Measurements from ENCODE around the gene PRM2. TPM values are rescaled to one million over a fixed set of nuclear protein-coding genes. Genes with fewer than 3 reads are reported as not detected.

PRM2 gene, protein sequence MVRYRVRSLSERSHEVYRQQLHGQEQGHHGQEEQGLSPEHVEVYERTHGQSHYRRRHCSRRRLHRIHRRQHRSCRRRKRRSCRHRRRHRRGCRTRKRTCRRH
- total RNA-seq (2021; fragmentation: NEBNext Ultra II Directional; extraction: Animal tissue kit (Norgen Biotek cat#: 25700)), result not detected
- long read RNA-seq, result 0 reads

DNA sequence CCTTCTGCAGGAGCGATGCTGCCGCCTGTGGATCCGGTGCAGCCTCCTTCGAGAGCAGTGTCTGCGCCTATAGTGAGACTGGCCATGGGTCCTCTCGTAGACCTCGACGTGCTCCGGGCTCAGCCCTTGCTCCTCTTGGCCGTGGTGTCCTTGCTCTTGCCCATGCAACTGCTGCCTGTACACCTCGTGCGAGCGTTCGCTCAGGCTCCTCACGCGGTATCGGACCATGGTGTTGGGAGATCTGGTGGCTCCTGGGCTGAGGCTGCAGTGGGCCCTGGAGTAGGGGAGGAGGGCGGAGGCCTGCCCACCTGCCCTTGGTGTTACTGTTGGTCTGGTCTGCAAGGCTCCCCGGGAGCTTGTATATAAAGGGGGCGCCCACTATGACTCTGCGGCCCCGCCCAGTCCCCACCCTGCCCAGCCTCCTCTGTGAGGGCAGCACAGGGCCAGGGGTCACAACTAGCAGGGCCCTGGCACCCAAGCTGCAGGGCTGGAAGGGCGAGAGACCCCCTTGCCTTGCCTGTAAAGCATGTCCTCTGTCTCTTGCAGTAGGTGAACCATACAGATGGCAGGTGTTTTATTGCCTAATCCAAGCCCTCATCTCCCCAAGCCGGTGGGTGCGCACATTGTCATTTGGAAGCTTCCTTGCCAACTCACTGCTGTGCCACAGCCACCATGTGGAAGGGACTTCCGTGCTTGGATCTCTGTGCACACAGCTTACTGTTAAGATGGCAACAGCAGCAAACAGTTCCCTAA, at the start of gene PRM2:
PRM2 (minus strand) TSS at position 338 of the 753 bp plus-strand sequence; CDS start at position 228, 110 bp downstream.
- no peak within 1 kb of the TSS for H3K4me3 Mint-ChIP-seq
- H3K27ac Mint-ChIP-seq, result no peak within 1 kb of the TSS
- H3K27me3 Mint-ChIP-seq (ENCODE audit: insufficient read depth), result peaks cover 19% of the 10 kb centered on the region
- TF ChIP-seq, protein P1, sequence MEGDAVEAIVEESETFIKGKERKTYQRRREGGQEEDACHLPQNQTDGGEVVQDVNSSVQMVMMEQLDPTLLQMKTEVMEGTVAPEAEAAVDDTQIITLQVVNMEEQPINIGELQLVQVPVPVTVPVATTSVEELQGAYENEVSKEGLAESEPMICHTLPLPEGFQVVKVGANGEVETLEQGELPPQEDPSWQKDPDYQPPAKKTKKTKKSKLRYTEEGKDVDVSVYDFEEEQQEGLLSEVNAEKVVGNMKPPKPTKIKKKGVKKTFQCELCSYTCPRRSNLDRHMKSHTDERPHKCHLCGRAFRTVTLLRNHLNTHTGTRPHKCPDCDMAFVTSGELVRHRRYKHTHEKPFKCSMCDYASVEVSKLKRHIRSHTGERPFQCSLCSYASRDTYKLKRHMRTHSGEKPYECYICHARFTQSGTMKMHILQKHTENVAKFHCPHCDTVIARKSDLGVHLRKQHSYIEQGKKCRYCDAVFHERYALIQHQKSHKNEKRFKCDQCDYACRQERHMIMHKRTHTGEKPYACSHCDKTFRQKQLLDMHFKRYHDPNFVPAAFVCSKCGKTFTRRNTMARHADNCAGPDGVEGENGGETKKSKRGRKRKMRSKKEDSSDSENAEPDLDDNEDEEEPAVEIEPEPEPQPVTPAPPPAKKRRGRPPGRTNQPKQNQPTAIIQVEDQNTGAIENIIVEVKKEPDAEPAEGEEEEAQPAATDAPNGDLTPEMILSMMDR (IDR thresholded peaks at IDR 0.05), result no peak
- DNase-seq, result no peak
- H3K36me3 Mint-ChIP-seq (ENCODE audit: low read depth), result peaks cover 5% of the 10 kb centered on the region; the same call in 1 of the 2 replicates
- H3K4me1 Mint-ChIP-seq (ENCODE audit: low read depth), result peaks cover 10% of the 10 kb centered on the region; the same call in 1 of the 2 replicates
- H3K9me3 Mint-ChIP-seq, result peaks cover 7% of the 10 kb centered on the region; the same call in 1 of the 2 replicates

DNA sequence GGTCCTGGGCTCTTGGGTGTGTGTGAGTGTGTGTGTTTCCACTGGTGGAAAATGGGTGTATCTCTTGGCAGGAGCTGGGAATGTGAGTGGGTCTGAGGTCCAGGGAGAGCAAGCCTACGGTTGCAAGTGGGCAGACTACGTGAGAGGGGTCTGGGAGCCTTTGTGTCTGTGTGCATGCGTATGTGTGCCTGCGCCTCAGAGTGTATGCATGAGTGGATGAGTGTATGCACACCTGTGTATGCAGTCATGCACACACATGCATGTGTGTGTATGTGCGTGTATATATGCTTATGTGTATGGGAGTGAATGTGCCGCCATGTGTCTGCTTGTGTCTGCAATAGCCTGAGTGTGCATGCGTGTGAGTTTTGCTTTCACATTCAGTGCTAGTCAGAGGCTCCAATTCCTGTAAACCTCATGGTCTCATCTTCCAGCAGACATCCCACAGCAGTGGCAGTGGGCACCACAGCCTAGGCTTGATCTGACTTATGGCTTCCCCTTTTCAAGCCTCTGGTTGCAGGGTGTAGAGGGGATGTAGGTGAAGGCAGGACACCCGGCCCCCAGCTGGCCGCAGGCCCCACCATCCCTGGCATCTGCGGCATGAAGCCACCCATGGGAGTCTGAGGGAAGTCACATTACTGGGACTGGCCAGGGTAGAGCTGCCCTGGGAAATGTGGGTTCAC, 49.3 kb upstream of the PRM2 start:
- DNase-seq, result no peak
- H3K9me3 Mint-ChIP-seq, result no peaks in the 10 kb centered on the region
- TF ChIP-seq, protein P1 (IDR thresholded peaks at IDR 0.05), result no peak
- H3K27ac Mint-ChIP-seq, result no peak overlapping the region
- H3K4me3 Mint-ChIP-seq, result no peak overlapping the region
- H3K27me3 Mint-ChIP-seq (ENCODE audit: insufficient read depth), result peaks cover 3% of the 10 kb centered on the region; the same call in 1 of the 2 replicates
- peaks cover 31% of the 10 kb centered on the region for H3K4me1 Mint-ChIP-seq (ENCODE audit: low read depth)
- no peaks in the 10 kb centered on the region for H3K36me3 Mint-ChIP-seq (ENCODE audit: low read depth)

DNA sequence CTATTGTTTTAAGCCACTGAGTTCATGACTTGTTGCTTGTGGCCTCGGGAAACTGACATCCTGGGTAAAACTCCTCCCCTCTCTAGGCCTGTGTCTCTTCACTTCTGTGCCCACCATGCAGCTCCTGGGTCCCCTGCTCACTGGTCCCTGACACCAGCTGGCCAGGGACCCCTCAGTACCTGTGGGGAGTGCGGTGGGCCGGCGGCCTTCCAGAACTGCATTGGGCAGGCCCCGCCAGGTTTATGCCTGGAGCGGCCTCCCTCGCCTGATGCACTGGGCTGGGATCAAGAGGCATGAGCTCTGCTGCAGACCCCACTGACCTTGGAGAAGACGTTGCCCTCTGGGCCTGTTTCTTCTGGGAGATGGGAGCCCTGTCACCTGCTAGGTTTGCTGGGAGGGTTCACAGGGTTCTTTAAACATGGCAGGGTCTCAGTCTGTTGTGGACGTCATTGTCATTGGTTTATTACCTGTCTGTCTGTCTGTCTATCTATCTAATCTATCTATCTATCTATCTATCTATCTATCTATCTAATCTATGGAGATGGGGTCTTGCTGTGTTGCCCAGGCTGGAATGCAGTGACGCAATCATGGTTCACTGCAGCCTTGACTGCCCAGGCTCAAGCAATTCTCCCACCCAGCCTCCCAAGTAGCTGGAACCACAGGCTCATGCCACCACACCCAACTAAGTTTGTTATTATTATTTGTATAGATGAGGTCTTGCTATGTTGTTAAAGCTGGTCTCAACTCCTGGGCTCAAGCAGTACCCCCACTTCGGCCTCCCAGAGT, 47.5 kb upstream of the PRM2 start:
- Mint-ChIP-seq H3K27ac (no peak overlapping the region), H3K4me1 (ENCODE audit: low read depth) (peaks cover 19% of the 10 kb centered on the region), H3K27me3 (ENCODE audit: insufficient read depth) (peaks cover 3% of the 10 kb centered on the region; the same call in 1 of the 2 replicates), H3K36me3 (ENCODE audit: low read depth) (no peaks in the 10 kb centered on the region), H3K9me3 (no peaks in the 10 kb centered on the region), H3K4me3 (no peak overlapping the region)
- TF ChIP-seq, protein P1 (IDR thresholded peaks at IDR 0.05), result no peak
- DNase-seq, result no peak

DNA sequence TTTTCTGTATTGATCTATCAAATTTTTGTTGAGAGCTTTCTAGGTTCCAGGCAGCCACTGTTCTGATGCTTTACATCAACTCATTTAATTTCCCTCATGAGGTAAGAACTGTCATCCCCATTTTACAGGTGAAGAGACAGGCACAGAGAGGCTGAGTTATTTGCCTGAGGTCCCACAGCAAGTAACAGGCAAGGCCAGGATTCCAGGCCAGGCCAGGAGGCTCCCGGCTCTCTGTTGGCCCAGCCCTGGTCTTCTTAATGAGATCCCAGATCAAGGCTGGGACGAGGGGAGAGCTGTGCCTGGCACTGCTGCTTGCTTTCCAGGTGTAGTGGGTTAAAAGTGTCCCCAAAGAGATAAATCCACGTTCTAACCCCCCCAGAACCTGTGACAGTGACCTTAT, 46.5 kb upstream of the PRM2 start:
- Mint-ChIP-seq H3K4me3 (no peak overlapping the region), H3K9me3 (no peaks in the 10 kb centered on the region), H3K36me3 (ENCODE audit: low read depth) (no peaks in the 10 kb centered on the region), H3K27me3 (ENCODE audit: insufficient read depth) (peaks cover 3% of the 10 kb centered on the region; the same call in 1 of the 2 replicates), H3K4me1 (ENCODE audit: low read depth) (peaks cover 10% of the 10 kb centered on the region), H3K27ac (no peak overlapping the region)
- no peak for DNase-seq
- TF ChIP-seq, protein P1 (IDR thresholded peaks at IDR 0.05), result no peak

DNA sequence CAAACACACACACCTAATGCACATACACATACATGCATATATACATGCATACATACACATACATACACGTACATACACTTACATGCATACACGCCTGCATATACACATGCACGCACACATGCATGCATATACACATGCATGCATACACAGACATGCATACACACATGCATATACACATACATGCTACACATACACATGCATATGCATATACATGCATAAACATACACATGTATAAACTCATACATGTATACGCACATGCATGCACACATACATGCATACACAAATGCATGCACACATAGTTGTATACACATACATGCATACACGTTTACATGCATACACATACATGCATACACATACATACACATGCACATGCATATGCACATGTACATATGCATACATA, 45.4 kb upstream of the PRM2 start:
- H3K27me3 Mint-ChIP-seq (ENCODE audit: insufficient read depth), result peaks cover 5% of the 10 kb centered on the region
- H3K4me3 Mint-ChIP-seq, result no peak overlapping the region
- no peaks in the 10 kb centered on the region for H3K4me1 Mint-ChIP-seq (ENCODE audit: low read depth)
- DNase-seq, result no peak
- no peak overlapping the region for H3K27ac Mint-ChIP-seq
- H3K36me3 Mint-ChIP-seq (ENCODE audit: low read depth), result no peaks in the 10 kb centered on the region
- no peaks in the 10 kb centered on the region for H3K9me3 Mint-ChIP-seq
- TF ChIP-seq, protein P1 (IDR thresholded peaks at IDR 0.05), result no peak
